Dermis microvascular lymphatic vessel endothelial cell (primary cell): ENCODE results near the gene MAGEA1. TPM values are rescaled to one million over a fixed set of nuclear protein-coding genes. Genes with fewer than 3 reads are reported as not detected.

Experiments used
- total RNA-seq: library from RNA; depleted of rRNA; stranded (reverse); fragments of >200 nt; gene quantifications from 2 replicates; pipeline ENCODE4 v1.2.1, GENCODE V29; 2014

The MAGEA1 gene
- total RNA-seq, 1 donor from 2014 or later = not detected

Other genes starting within 250 kb of the MAGEA1 start
- gene PNMA5, start 185.2 kb upstream of the MAGEA1 start, total RNA-seq = not detected in 2 replicates
- 0.13 TPM in 1 of 2 replicates, not detected in the other for gene PNMA3, start 122.8 kb upstream of the MAGEA1 start, total RNA-seq
- gene PNMA6A, start 106.8 kb upstream of the MAGEA1 start, total RNA-seq = 0.39 and 1.0 TPM in 2 replicates
- gene PNMA6F, start 142.5 kb downstream of the MAGEA1 start, total RNA-seq = not detected in 2 replicates
- gene ZNF275, start 154.9 kb downstream of the MAGEA1 start, total RNA-seq = 3.5 and 5.7 TPM in 2 replicates
- not detected in 2 replicates for gene PNMA6E, start 222.1 kb downstream of the MAGEA1 start, total RNA-seq
- 0.39 and 0.89 TPM in 2 replicates for gene ZFP92, start 232.2 kb downstream of the MAGEA1 start, total RNA-seq